ENCODE measurements around the gene DOK5.

Gene DOK5

GRCh38 chr20:54539521-54540046, 64.2 kb downstream of the DOK5 start:
- no peak for DNase-seq (ENCODE audit: low read depth)
- no peak overlapping the region for H3K4me3 ChIP-seq (ENCODE audit: low read depth, low read length)
- TF ChIP-seq, protein P1, sequence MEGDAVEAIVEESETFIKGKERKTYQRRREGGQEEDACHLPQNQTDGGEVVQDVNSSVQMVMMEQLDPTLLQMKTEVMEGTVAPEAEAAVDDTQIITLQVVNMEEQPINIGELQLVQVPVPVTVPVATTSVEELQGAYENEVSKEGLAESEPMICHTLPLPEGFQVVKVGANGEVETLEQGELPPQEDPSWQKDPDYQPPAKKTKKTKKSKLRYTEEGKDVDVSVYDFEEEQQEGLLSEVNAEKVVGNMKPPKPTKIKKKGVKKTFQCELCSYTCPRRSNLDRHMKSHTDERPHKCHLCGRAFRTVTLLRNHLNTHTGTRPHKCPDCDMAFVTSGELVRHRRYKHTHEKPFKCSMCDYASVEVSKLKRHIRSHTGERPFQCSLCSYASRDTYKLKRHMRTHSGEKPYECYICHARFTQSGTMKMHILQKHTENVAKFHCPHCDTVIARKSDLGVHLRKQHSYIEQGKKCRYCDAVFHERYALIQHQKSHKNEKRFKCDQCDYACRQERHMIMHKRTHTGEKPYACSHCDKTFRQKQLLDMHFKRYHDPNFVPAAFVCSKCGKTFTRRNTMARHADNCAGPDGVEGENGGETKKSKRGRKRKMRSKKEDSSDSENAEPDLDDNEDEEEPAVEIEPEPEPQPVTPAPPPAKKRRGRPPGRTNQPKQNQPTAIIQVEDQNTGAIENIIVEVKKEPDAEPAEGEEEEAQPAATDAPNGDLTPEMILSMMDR (IDR thresholded peaks at IDR 0.05; ENCODE audit: insufficient read depth, low read depth, low read length, missing control alignments), result no peak

DNA sequence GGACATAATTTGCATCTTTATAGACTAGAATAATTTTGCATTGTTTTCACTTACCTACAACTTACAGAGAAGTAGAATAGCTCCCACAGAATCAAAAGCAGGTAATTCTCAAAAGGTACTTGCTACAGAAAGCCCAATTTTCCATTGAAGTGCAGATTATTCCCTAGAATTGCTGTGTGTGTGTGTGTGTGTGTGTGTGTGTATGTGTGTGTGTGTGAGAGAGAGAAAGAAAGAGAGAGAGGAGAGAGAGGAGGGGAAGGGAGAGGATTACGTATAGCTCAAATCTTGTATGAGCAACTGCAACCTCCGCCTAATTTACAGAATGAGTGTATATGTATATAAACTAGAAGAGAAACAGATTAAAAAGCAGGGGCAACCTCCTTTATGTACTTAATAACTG, 68.0 kb downstream of the DOK5 start:
- TF ChIP-seq, protein P1 (IDR thresholded peaks at IDR 0.05; ENCODE audit: insufficient read depth, low read depth, low read length, missing control alignments), result no peak
- no peak overlapping the region for H3K4me3 ChIP-seq (ENCODE audit: low read depth, low read length)
- no peak for DNase-seq (ENCODE audit: low read depth)

DNA sequence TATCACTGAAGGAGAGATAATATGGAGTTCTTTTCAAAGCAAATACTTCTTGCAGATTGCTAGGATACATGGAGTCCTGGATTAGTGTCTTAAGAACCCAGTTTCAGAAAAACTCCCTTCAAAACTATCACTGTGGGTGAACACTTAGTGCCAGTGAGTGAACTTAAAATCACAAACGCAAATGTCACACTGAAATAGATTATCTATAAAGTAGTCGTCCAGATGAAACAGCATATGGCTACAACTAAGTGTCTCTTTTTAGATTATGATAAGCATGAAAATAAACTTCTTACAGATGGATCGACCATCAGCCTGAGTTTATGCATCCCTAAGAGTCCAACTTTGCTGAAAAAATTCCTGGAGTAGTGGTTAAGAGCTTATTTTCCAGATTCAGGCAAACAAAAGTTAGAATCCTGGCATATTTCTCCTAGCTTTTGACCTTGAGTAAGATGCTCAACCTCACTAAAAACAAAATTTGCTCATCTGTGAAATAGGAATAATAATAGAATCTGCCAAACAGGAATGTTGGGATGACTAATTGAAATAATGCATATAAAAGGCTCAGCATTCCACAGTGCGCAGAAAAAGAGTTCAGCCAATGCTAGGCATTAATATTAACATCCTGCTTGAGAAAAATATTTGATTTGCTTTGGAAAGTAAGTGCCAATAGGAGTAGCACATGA, 70.4 kb downstream of the DOK5 start:
- DNase-seq (ENCODE audit: low read depth), result no peak

DNA sequence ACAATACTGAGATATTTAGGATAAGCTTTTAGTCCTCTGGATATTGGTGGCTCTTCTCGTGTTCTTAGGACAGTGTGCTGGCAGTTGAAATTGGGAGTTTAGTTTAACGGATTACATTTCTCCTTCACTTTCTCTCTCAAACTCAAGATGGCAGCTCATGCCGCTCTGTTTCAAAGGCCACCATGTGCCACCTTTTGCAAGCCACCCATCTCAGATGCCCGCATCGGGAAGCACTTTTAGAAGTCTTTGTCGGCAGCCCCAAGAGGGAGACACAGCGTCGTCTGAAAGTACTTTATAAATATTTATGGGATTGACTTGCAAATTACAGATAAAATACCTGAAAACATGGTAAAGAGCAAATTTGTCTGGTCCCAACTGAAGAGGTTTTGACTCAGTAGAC, 73.5 kb downstream of the DOK5 start:
- H3K4me3 ChIP-seq (ENCODE audit: low read depth, low read length), result no peak overlapping the region
- TF ChIP-seq, protein P1 (IDR thresholded peaks at IDR 0.05; ENCODE audit: insufficient read depth, low read depth, low read length, missing control alignments), result no peak
- DNase-seq (ENCODE audit: low read depth), result no peak

More for the DNA sequence above, 70.4 kb downstream of the DOK5 start:
- TF ChIP-seq, protein P1 (IDR thresholded peaks at IDR 0.05; ENCODE audit: insufficient read depth, low read depth, low read length, missing control alignments), result no peak
- H3K4me3 ChIP-seq (ENCODE audit: low read depth, low read length), result no peak overlapping the region

- TF ChIP-seq, protein P1 (IDR thresholded peaks at IDR 0.05; ENCODE audit: insufficient read depth, low read depth, low read length, missing control alignments), result no peak
- H3K4me3 ChIP-seq (ENCODE audit: low read depth, low read length), result no peak overlapping the region
- no peak for DNase-seq (ENCODE audit: low read depth)
These were observed 74.4 kb downstream of the DOK5 start for GRCh38 chr20:54549658-54550326.

- TF ChIP-seq, protein P1 (IDR thresholded peaks at IDR 0.05; ENCODE audit: insufficient read depth, low read depth, low read length, missing control alignments), result no peak
- no peak overlapping the region for H3K4me3 ChIP-seq (ENCODE audit: low read depth, low read length)
- no peak for DNase-seq (ENCODE audit: low read depth)
These were observed 75.5 kb downstream of the DOK5 start for GRCh38 chr20:54550776-54551396.
